ENCODE data around the gene ERAS. TPM values are rescaled to one million over a fixed set of nuclear protein-coding genes. Genes with fewer than 3 reads are reported as not detected.
A peak's percentile ranks its signal among the peaks of the same experiment; 100 is the strongest.
"Not testable (repeated sequence)": the region's sequence is repeated elsewhere in the genome, so short reads cannot be mapped to it uniquely, and the experiment has no call there.

Gene ERAS
- total RNA-seq, 2 donors from 2014 or later, result not detected

GRCh38 chrX:48834383-48834709, 8.0 kb downstream of the ERAS start:
- no peak overlapping the region for H3K27ac ChIP-seq
- no peak for TF ChIP-seq CTCF (IDR thresholded peaks at IDR 0.05)
- no peak for ATAC-seq (ENCODE audit: insufficient number of reproducible peaks, low FRiP score, low read depth)
- no peaks in the 10 kb centered on the region for H3K27me3 ChIP-seq (replicated peaks; ENCODE audit: insufficient read depth)
- H3K4me1 ChIP-seq (ENCODE audit: control insufficient read depth in 1 of 2, low read depth in 2 of 2), result peaks cover 0 to 5% of the 10 kb centered on the region in 2 donors
- no peaks in the 10 kb centered on the region for H3K36me3 ChIP-seq
- no peaks in the 10 kb centered on the region for H3K9me3 ChIP-seq
- no peak for DNase-seq (ENCODE audit: low spot score)
- H3K4me3 ChIP-seq, result no peak overlapping the region

- ATAC-seq (ENCODE audit: insufficient number of reproducible peaks, low FRiP score, low read depth), result no peak
- Histone ChIP-seq H3K4me3 (peak within 1 kb of the TSS; percentile 38), H3K27me3 (replicated peaks; ENCODE audit: insufficient read depth) (no peaks in the 10 kb centered on the region), H3K9me3 (no peaks in the 10 kb centered on the region), H3K36me3 (no peaks in the 10 kb centered on the region), H3K27ac (no peak within 1 kb of the TSS), H3K4me1 (ENCODE audit: control insufficient read depth in 1 of 2, low read depth in 2 of 2) (peaks cover 0 to 5% of the 10 kb centered on the region in 2 donors)
- no peak for DNase-seq (ENCODE audit: low spot score)
- no peak for TF ChIP-seq CTCF (IDR thresholded peaks at IDR 0.05)
These were observed 9.4 kb downstream of the ERAS start, which contains the start of gene PCSK1N for GRCh38 chrX:48835524-48836329. PCSK1N (minus strand) TSS chrX:48835610; CDS start chrX:48835532, 78 bp downstream.

GRCh38 chrX:48839686-48840085, 13.4 kb downstream of the ERAS start:
- no peak for TF ChIP-seq CTCF (IDR thresholded peaks at IDR 0.05)
- no peaks in the 10 kb centered on the region for H3K9me3 ChIP-seq
- H3K4me1 ChIP-seq (ENCODE audit: control insufficient read depth in 1 of 2, low read depth in 2 of 2), result peaks cover 0 to 5% of the 10 kb centered on the region in 2 donors
- H3K27me3 ChIP-seq (replicated peaks; ENCODE audit: insufficient read depth), result no peaks in the 10 kb centered on the region
- H3K36me3 ChIP-seq, result no peaks in the 10 kb centered on the region
- no peak for ATAC-seq (ENCODE audit: insufficient number of reproducible peaks, low FRiP score, low read depth)
- H3K27ac ChIP-seq, result no peak overlapping the region
- H3K4me3 ChIP-seq, result no peak overlapping the region
- DNase-seq (ENCODE audit: low spot score), result no peak

- H3K9me3 ChIP-seq, result no peaks in the 10 kb centered on the region
- no peaks in the 10 kb centered on the region for H3K27me3 ChIP-seq (replicated peaks; ENCODE audit: insufficient read depth)
- H3K4me1 ChIP-seq (ENCODE audit: control insufficient read depth in 1 of 2, low read depth in 2 of 2), result no peaks in the 10 kb centered on the region
- H3K27ac ChIP-seq, result no peak overlapping the region
- TF ChIP-seq CTCF (IDR thresholded peaks at IDR 0.05), result no peak
- H3K4me3 ChIP-seq, result no peak overlapping the region
- H3K36me3 ChIP-seq, result no peaks in the 10 kb centered on the region
- ATAC-seq (ENCODE audit: insufficient number of reproducible peaks, low FRiP score, low read depth) (no peak), DNase-seq (ENCODE audit: low spot score) (no peak)
These were observed 22.5 kb downstream of the ERAS start for GRCh38 chrX:48848847-48849246.

- Histone ChIP-seq H3K36me3 (no peaks in the 10 kb centered on the region), H3K27ac (no peak overlapping the region), H3K4me3 (no peak overlapping the region), H3K27me3 (replicated peaks; ENCODE audit: insufficient read depth) (no peaks in the 10 kb centered on the region), H3K4me1 (ENCODE audit: control insufficient read depth in 1 of 2, low read depth in 2 of 2) (no peaks in the 10 kb centered on the region), H3K9me3 (no peaks in the 10 kb centered on the region)
- no peak for DNase-seq (ENCODE audit: low spot score)
- no peak for ATAC-seq (ENCODE audit: insufficient number of reproducible peaks, low FRiP score, low read depth)
- no peak for TF ChIP-seq CTCF (IDR thresholded peaks at IDR 0.05)
These were observed 26.5 kb downstream of the ERAS start for GRCh38 chrX:48852857-48853256.

- H3K27me3 ChIP-seq (replicated peaks; ENCODE audit: insufficient read depth); DNase-seq (ENCODE audit: low spot score); H3K9me3 ChIP-seq; H3K4me3 ChIP-seq; H3K27ac ChIP-seq; ATAC-seq (ENCODE audit: insufficient number of reproducible peaks, low FRiP score, low read depth); H3K4me1 ChIP-seq (ENCODE audit: control insufficient read depth in 1 of 2, low read depth in 2 of 2); H3K36me3 ChIP-seq: not testable (repeated sequence)
These were observed 27.2 kb downstream of the ERAS start for GRCh38 chrX:48853494-48853893.

GRCh38 chrX:48854121-48854804, 27.9 kb downstream of the ERAS start:
- not testable (repeated sequence) for H3K4me1 ChIP-seq (ENCODE audit: control insufficient read depth in 1 of 2, low read depth in 2 of 2); H3K36me3 ChIP-seq; H3K4me3 ChIP-seq; ATAC-seq (ENCODE audit: insufficient number of reproducible peaks, low FRiP score, low read depth); DNase-seq (ENCODE audit: low spot score); H3K27me3 ChIP-seq (replicated peaks; ENCODE audit: insufficient read depth); H3K9me3 ChIP-seq; H3K27ac ChIP-seq
